GM18520 (cell line): ENCODE measurements around the gene XIRP1.
"Not testable (repeated sequence)": the region's sequence is repeated elsewhere in the genome, so short reads cannot be mapped to it uniquely, and the experiment has no call there.

ENCODE experiments used
- ATAC-seq: cut with Tn5 transposase; IDR thresholded peaks from one replicate; pipeline ENCODE4 v1.9.1; 2021; ENCODE audit not compliant: unreplicated experiment

The XIRP1 gene

GRCh38 chr3:39187372-39188155 lies 4.8 kb downstream of the XIRP1 start:
- ATAC-seq, result no peak

DNA sequence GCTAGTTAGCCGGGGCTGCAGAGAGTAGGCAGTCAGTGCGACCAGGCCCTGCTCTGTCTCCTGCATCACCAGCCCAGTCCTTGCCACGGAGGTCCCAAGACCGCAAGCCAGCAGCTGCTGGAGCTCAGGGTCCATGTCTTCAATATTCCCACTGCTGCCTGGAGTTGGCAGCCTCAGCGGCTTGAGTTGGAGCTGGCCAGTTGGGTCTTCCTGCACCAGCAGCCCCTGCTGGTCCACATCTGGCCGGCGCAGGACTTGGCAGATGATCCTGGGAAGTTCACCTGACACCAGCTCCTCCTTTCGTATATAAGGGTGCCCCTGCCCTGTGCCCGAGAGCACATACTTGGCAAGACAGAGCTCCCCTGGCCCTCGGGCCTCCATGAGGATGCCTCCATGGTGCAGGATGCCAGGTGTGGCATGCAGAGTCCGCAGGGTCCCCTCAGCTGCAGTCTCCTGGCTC lies 5.7 kb downstream of the XIRP1 start:
- ATAC-seq, result no peak

DNA sequence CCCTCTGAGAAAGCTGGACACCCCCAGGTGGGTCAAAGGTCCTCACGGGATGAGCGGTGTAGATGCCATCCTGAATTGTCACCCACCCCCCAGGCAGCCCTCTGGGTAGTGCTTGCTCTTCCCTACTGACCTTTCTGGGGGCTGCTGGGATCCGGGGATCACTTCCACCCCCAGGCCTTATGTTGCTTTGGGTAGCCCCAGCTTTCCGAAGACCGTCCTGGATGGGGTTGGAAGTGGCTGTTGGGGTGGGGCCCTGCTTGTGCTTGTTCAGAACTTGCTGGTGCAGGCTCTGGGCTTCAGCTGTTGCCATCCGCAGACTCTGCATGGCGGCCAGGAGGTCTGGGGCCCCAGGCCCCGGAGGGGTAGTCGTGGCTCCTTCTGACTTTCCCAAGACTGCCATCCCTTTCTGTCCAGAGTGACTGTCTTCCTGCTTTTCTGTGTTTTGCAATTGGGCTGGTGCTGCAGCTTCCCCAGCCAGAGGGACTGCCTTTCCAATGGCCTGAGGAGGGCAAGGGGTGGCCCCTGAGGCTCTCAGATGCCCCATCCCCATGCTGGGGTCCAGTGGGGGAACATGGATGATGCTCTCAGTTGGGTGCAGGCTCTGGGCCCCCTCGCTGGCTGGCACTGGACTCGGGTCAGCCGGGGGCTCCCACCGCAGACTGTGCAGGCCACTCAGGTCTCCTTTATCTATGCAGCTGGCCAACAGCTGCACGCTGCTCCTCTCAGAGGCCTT lies 6.3 kb downstream of the XIRP1 start:
- ATAC-seq, result no peak

GRCh38 chr3:39185326-39185958 lies 7.0 kb downstream of the XIRP1 start:
- ATAC-seq, result no peak

GRCh38 chr3:39184968-39185285 lies 7.5 kb downstream of the XIRP1 start:
- no peak for ATAC-seq

DNA sequence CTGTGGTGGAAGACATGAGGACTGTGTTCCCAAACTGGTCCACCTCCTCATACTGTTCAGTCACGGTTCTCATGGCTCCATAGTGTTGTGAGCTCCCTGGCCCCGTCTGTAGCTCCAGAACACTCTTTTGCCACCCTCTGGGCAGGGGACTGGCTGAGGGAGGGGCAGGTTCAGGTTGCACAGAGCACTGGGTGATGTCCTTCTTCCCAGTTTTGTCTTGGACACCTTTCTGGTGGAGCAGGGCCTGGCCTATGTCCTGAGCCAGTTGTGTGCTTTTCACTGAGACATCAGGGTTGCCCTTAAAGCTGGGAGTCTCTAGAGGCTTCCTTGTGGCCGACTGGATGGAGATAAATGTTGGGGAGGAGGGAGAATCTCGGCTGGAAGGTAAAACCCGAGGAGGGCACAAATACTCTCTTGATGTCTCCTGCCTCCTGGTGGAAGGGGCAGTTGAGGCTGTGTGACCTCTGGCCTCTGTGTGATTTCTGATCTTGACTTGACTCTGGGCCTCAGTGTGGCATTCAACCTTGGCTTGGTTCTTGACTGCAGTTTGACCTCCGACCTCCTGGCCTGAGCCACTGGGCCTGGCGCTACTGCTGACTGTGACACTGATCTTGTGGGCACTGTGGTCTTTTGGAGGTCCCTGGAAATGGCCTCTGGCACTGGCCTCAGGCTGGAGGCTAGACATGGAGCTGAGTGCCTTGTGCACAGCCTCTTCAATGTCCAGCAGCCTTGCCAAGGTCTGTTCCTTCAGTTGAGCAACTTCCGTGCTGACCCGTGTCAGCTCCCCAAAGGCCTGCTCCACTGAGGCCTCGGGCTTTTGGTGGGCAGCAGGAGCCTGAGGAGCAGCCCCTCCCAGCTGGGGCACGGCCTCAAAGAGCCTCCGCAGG lies 8.1 kb downstream of the XIRP1 start:
- ATAC-seq, result no peak

DNA sequence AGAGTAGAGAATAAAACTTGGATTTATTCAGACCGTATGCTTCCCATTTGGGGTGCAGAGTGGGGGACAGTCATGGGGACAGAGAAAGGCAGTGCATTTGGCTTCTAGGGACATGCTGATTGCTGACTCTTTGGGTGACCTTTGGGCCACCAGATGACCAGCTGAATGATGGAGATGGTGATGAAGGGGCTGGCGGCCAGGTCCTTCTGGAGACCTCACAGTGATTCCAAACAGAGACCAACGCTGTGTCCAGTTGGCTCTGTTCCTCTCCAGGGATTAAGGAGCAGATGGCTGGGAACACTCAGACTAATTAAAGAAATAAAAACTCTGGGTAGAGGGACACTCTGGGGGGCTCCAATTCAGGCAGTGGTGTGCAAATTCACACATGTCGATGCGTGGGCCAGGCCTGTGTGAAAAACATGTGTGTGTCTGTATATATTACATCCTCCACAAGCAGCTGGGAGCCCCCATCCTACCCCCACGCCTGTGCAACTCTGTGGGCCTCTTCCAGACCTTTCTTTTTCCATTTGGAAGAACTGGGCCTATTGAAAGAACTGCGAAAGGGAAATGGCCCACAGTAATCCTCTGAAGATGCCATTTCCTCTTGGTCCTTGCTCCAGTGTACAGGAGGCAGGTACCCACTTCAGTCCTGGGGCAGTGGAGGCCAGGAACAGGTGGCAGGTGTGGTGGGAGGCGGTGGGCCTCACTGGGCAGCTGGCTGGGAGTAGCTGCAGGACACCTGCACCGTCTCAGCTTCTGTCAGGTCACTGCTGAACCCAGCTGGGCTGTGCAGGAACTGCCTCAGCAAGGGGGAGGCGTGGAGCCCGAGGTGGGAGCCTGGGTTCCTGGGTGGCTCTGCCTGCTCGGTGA lies 8.9 kb downstream of the XIRP1 start:
- no peak for ATAC-seq

- ATAC-seq, result no peak
These were observed 10.7 kb downstream of the XIRP1 start for GRCh38 chr3:39181408-39182335.

- ATAC-seq, result peak; percentile 86
These were observed 11.6 kb downstream of the XIRP1 start for GRCh38 chr3:39180546-39181346.

GRCh38 chr3:39180183-39180545 lies 12.2 kb downstream of the XIRP1 start:
- no peak for ATAC-seq

DNA sequence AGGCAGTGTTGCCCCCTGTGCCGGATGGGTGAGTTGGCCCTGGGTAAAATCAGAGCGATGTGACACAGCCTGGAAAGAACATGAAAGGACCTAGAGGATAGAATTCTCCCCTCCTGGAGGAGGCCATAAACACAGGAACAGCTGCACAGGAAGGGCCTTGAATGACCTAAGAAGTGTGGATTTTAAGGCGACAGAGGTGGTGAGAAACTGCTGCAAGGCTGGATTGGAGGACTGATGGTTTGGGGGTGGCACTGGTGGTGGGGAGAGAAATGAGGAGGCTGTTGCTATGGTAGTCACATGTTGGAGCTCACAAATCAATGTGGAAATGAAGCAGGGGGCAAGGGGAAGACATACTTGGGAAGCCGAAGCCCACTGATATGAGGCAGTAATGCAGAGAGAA lies 13.8 kb downstream of the XIRP1 start:
- no peak for ATAC-seq

- ATAC-seq, result no peak
These were observed 14.6 kb downstream of the XIRP1 start for GRCh38 chr3:39177708-39178332.

GRCh38 chr3:39176025-39176714 lies 16.2 kb downstream of the XIRP1 start:
- ATAC-seq, result no peak

DNA sequence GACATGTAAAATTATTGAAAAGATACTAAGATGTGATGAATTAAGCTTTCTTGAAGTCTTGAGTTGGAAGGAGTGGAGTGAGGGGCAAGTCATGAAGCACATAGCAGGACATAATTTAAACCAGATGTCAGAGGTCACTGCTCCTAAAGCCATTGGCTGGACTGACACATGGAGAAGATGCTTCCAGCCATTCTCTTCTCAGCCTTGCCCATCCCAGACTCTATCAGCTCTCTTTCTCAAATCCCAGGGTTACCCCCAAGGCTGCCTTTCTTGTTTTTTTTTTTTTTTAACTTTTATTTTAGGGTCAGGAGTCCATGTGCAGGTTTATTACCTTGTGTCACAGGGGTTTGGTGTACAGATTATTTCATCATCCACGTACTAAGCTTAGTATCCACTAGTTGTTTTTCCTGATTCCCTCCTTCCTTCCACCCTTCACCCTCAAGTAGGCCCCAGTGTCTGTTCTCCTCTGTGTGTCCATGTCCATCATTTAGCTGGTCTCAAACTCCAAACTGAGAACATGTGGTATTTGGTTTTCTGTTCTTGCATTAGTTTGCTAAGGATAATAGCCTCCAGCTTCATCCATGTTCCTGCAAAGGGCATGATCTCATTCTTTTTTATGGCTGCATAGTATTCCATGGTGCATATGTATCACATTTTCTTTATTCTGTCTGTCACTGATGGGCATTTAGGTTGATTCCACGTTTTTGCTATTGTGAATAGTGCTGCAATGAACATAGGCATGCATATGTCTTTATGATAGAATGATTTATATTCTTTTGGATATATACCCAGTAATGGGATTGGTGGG lies 18.9 kb downstream of the XIRP1 start:
- no peak for ATAC-seq

DNA sequence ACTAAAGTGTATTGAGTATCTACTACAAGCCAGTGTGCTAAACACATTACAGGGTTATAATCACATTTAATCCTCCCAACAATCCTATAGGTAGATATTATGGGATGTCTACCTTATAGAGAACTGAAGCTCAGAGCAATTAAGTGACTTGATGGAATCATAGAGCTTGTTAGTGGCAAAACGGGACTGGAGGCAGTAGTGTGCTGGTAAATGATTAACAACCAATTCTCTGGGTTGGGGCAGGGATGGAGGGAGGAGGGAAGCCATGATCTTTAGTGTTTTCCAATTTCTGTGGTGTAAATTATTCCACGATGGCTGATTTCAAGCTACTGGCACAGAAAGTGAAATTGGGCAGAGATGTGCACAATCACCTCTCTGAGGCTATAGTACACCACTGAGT lies 20.5 kb downstream of the XIRP1 start:
- ATAC-seq, result no peak

DNA sequence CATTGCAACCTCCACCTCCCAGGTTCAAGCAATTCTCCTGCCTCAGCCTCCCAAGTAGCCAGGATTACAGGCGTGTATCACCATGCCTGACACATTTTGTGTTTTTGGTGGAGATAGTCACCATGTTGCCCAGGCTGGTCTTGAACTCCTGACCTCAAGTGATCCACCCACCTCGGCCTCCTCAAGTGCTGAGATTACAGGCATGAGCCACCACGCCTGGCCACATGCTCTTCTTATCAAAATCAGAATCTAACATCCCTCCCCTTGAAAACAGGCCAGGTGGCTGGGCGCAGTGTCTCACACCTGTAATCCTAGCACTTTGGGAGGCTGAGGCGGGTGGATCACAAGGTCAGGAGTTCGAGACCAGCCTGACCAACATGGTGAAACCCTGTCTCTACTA lies 21.5 kb downstream of the XIRP1 start:
- ATAC-seq, result not testable (repeated sequence)
